GM19395 (cell line): ENCODE results near the gene RNU2-63P.
"Not testable (repeated sequence)": the region's sequence is repeated elsewhere in the genome, so short reads cannot be mapped to it uniquely, and the experiment has no call there.

Experiments used
- ATAC-seq: cut with Tn5 transposase; IDR thresholded peaks from one replicate; pipeline ENCODE4 v1.9.1; 2021; ENCODE audit warnings: mild to moderate bottlenecking, moderate library complexity; ENCODE audit not compliant: unreplicated experiment

Gene RNU2-63P

GRCh38 chr2:88032070-88032702 lies 15.8 kb upstream of the RNU2-63P start:
- ATAC-seq, result no peak

GRCh38 chr2:88028931-88029330 lies 12.6 kb upstream of the RNU2-63P start:
- ATAC-seq, result no peak

GRCh38 chr2:88027697-88028389 lies 11.5 kb upstream of the RNU2-63P start:
- peak; percentile 57 for ATAC-seq

GRCh38 chr2:88024509-88024908 lies 8.2 kb upstream of the RNU2-63P start:
- ATAC-seq, result no peak

- ATAC-seq, result no peak
Observed at GRCh38 chr2:88022669-88022921, 6.2 kb upstream of the RNU2-63P start.

- no peak for ATAC-seq
Observed at GRCh38 chr2:88019985-88020384, 3.6 kb upstream of the RNU2-63P start.

GRCh38 chr2:88018909-88019308 lies 2.6 kb upstream of the RNU2-63P start:
- ATAC-seq, result no peak

GRCh38 chr2:88018077-88018805 lies 1.9 kb upstream of the RNU2-63P start:
- not testable (repeated sequence) for ATAC-seq

- ATAC-seq, result not testable (repeated sequence)
Observed at GRCh38 chr2:88017780-88018038, 1.4 kb upstream of the RNU2-63P start.

GRCh38 chr2:88016960-88017779 lies 823 bp upstream of the RNU2-63P start:
- ATAC-seq, result peak; percentile 77

GRCh38 chr2:88011011-88011410 lies 5.3 kb downstream of the RNU2-63P start:
- ATAC-seq, result no peak

- no peak for ATAC-seq
Observed at GRCh38 chr2:88010136-88010535, 6.2 kb downstream of the RNU2-63P start.

- no peak for ATAC-seq
Observed at GRCh38 chr2:88006912-88007439, 9.4 kb downstream of the RNU2-63P start.

GRCh38 chr2:88005776-88006175 lies 10.6 kb downstream of the RNU2-63P start:
- ATAC-seq, result no peak

GRCh38 chr2:88003074-88003755 lies 13.1 kb downstream of the RNU2-63P start:
- no peak for ATAC-seq

GRCh38 chr2:88002359-88002707 lies 14.0 kb downstream of the RNU2-63P start:
- ATAC-seq, result no peak

- ATAC-seq, result not testable (repeated sequence)
Observed at GRCh38 chr2:88000474-88000873, 15.9 kb downstream of the RNU2-63P start.

GRCh38 chr2:87996570-87996969 lies 19.8 kb downstream of the RNU2-63P start:
- ATAC-seq, result no peak

- ATAC-seq, result no peak
Observed at GRCh38 chr2:87995756-87996155, 20.6 kb downstream of the RNU2-63P start.

- not testable (repeated sequence) for ATAC-seq
Observed at GRCh38 chr2:87994304-87994850, 22.0 kb downstream of the RNU2-63P start.

- ATAC-seq, result not testable (repeated sequence)
Observed at GRCh38 chr2:87992569-87992968, 23.8 kb downstream of the RNU2-63P start.
